ENCODE results near the gene RNF113B.

The RNF113B gene

GRCh38 chr13:98162935-98163334, 14.1 kb downstream of the RNF113B start:
- no peaks in the 10 kb centered on the region for H3K9me3 ChIP-seq (ENCODE audit: severe bottlenecking)
- DNase-seq (ENCODE audit: low spot score) (no peak), ATAC-seq (ENCODE audit: low read depth) (no peak)
- TF ChIP-seq CTCF (IDR thresholded peaks at IDR 0.05; ENCODE audit: poor library complexity, severe bottlenecking) = no peak
- H3K4me3 ChIP-seq (ENCODE audit: severe bottlenecking) = no peak overlapping the region
- no peaks in the 10 kb centered on the region for H3K27me3 ChIP-seq (ENCODE audit: insufficient read depth, poor library complexity, severe bottlenecking)
- H3K27ac ChIP-seq (ENCODE audit: poor library complexity, severe bottlenecking) = no peak overlapping the region
- no peaks in the 10 kb centered on the region for H3K4me1 ChIP-seq (ENCODE audit: insufficient read depth, poor library complexity, severe bottlenecking)
- H3K36me3 ChIP-seq (ENCODE audit: low read depth) = no peaks in the 10 kb centered on the region

- Histone ChIP-seq H3K4me1 (ENCODE audit: insufficient read depth, poor library complexity, severe bottlenecking) (no peaks in the 10 kb centered on the region), H3K4me3 (ENCODE audit: severe bottlenecking) (no peak overlapping the region), H3K27me3 (ENCODE audit: insufficient read depth, poor library complexity, severe bottlenecking) (no peaks in the 10 kb centered on the region), H3K36me3 (ENCODE audit: low read depth) (no peaks in the 10 kb centered on the region), H3K27ac (ENCODE audit: poor library complexity, severe bottlenecking) (no peak overlapping the region), H3K9me3 (ENCODE audit: severe bottlenecking) (no peaks in the 10 kb centered on the region)
- no peak for DNase-seq (ENCODE audit: low spot score)
- TF ChIP-seq CTCF (IDR thresholded peaks at IDR 0.05; ENCODE audit: poor library complexity, severe bottlenecking) = no peak
- ATAC-seq (ENCODE audit: low read depth) = no peak
Observed at GRCh38 chr13:98158172-98158899, 18.7 kb downstream of the RNF113B start.

- Histone ChIP-seq H3K27me3 (ENCODE audit: insufficient read depth, poor library complexity, severe bottlenecking) (no peaks in the 10 kb centered on the region), H3K4me3 (ENCODE audit: severe bottlenecking) (no peak overlapping the region), H3K27ac (ENCODE audit: poor library complexity, severe bottlenecking) (no peak overlapping the region), H3K4me1 (ENCODE audit: insufficient read depth, poor library complexity, severe bottlenecking) (no peaks in the 10 kb centered on the region), H3K36me3 (ENCODE audit: low read depth) (no peaks in the 10 kb centered on the region), H3K9me3 (ENCODE audit: severe bottlenecking) (no peaks in the 10 kb centered on the region)
- TF ChIP-seq CTCF (IDR thresholded peaks at IDR 0.05; ENCODE audit: poor library complexity, severe bottlenecking) = no peak
- no peak for DNase-seq (ENCODE audit: low spot score)
- no peak for ATAC-seq (ENCODE audit: low read depth)
Observed at GRCh38 chr13:98157609-98158008, 19.5 kb downstream of the RNF113B start.

GRCh38 chr13:98157188-98157587, 19.9 kb downstream of the RNF113B start:
- Histone ChIP-seq H3K9me3 (ENCODE audit: severe bottlenecking) (no peaks in the 10 kb centered on the region), H3K27me3 (ENCODE audit: insufficient read depth, poor library complexity, severe bottlenecking) (no peaks in the 10 kb centered on the region), H3K36me3 (ENCODE audit: low read depth) (no peaks in the 10 kb centered on the region), H3K4me3 (ENCODE audit: severe bottlenecking) (no peak overlapping the region), H3K27ac (ENCODE audit: poor library complexity, severe bottlenecking) (no peak overlapping the region), H3K4me1 (ENCODE audit: insufficient read depth, poor library complexity, severe bottlenecking) (no peaks in the 10 kb centered on the region)
- no peak for TF ChIP-seq CTCF (IDR thresholded peaks at IDR 0.05; ENCODE audit: poor library complexity, severe bottlenecking)
- ATAC-seq (ENCODE audit: low read depth) (no peak), DNase-seq (ENCODE audit: low spot score) (no peak)

- ATAC-seq (ENCODE audit: low read depth) (no peak), DNase-seq (ENCODE audit: low spot score) (no peak)
- Histone ChIP-seq H3K4me1 (ENCODE audit: insufficient read depth, poor library complexity, severe bottlenecking) (no peaks in the 10 kb centered on the region), H3K27ac (ENCODE audit: poor library complexity, severe bottlenecking) (no peak overlapping the region), H3K36me3 (ENCODE audit: low read depth) (no peaks in the 10 kb centered on the region), H3K4me3 (ENCODE audit: severe bottlenecking) (no peak overlapping the region), H3K9me3 (ENCODE audit: severe bottlenecking) (no peaks in the 10 kb centered on the region), H3K27me3 (ENCODE audit: insufficient read depth, poor library complexity, severe bottlenecking) (no peaks in the 10 kb centered on the region)
- TF ChIP-seq CTCF (IDR thresholded peaks at IDR 0.05; ENCODE audit: poor library complexity, severe bottlenecking) = no peak
Observed at GRCh38 chr13:98156259-98156658, 20.8 kb downstream of the RNF113B start.
